NB4 (cell line): Measurements from ENCODE around the gene ZFYVE27.

ENCODE experiments used
- CTCF ChIP-seq: IDR thresholded peaks from one replicate; pipeline ENCODE4 v1.5.1; 2012; ENCODE audit warnings: low read depth, low read length
- POLR2A ChIP-seq: IDR thresholded peaks from 2 replicates; pipeline ENCODE4 v1.6.1; 2011; ENCODE audit warnings: mild to moderate bottlenecking; ENCODE audit not compliant: insufficient read length; ENCODE audit errors: extremely low read depth

DNA sequence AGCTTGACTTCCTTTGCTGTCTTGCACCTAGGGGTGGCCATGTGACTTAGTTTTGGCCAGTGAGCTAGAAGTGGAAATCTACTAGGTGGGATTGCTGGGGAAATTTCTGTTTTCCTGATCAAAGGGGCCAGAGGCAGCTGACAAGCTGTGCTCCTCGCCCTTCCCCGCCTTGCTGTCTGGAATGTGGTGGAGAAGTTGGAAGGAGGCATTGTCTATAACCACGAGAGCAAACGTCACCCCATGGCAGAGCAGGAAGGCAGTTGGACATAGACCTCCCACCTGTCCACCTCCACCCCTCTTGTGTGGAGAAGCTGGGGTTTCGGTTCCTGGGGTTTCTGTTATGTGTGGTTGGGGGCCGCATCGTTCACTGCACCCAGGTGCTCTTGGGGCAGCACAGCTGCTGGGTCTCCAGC lies 27.6 kb downstream of the ZFYVE27 start:
- no peak for TF ChIP-seq CTCF
- no peak for TF ChIP-seq POLR2A
